Ascending aorta (tissue), 2 donors: ENCODE results near the gene KCNK3. TPM values are rescaled to one million over a fixed set of nuclear protein-coding genes. Genes with fewer than 3 reads are reported as not detected.

Experiments
- DNase-seq, 2 donors: peaks; one replicate each; pipeline ENCODE4 v3.0.0-alpha.2; 2019; ENCODE audit warnings: low spot score in 2 of 2
- H3K27ac ChIP-seq, 2 donors: fragments of 200-600 bp; sonication (generic); one replicate each; pipeline ENCODE4 v1.5.1; 2016 to 2017; ENCODE audit warnings: mild to moderate bottlenecking in 1 of 2
- H3K27me3 ChIP-seq: fragments of 200-600 bp; sonication (generic); one replicate; pipeline ENCODE4 v1.5.1; 2017
- H3K36me3 ChIP-seq, 2 donors: fragments of 200-600 bp; sonication (generic); one replicate each; pipeline ENCODE4 v1.5.1; 2016
- H3K4me1 ChIP-seq, 2 donors: fragments of 200-600 bp; sonication (generic); one replicate each; pipeline ENCODE4 v1.5.1; 2016 to 2017; ENCODE audit warnings: mild to moderate bottlenecking in 1 of 2
- H3K4me3 ChIP-seq, 2 donors: fragments of 200-600 bp; sonication (generic); one replicate each; pipeline ENCODE4 v1.5.1; 2016 to 2017; ENCODE audit warnings: mild to moderate bottlenecking in 1 of 2
- H3K9me3 ChIP-seq, 2 donors: fragments of 200-600 bp; sonication (generic); one replicate each; pipeline ENCODE4 v1.5.1; 2016
- CTCF ChIP-seq, 3 experiments: fragments of 200-600 bp in 2 of 3; fragments of 450-650 bp in 1 of 3; sonication (generic) in 2 of 3; IDR thresholded peaks; one replicate each; pipeline ENCODE4 v1.5.1; 2016 to 2019; ENCODE audit warnings: antibody characterized with exemption in 3 of 3, mild to moderate bottlenecking in 1 of 3, moderate library complexity in 1 of 3
- intact Hi-C: fragments of 100-400 bp; cut with DNase I; formaldehyde crosslinking; loops from one replicate; pipeline ENCODE4 v1.15.1; 2023
- total RNA-seq: library from RNA; depleted of rRNA; stranded (reverse); fragments of >200 nt; gene quantifications from one replicate; pipeline ENCODE4 v1.1.0, GENCODE V29; 2016

KCNK3 gene
- total RNA-seq, 1 donor from 2014 or later: 7.2 TPM

- peak overlapping the region; percentile 79 to 81 for H3K27ac ChIP-seq
- H3K4me3 ChIP-seq: no peak overlapping the region
- H3K27me3 ChIP-seq: no peaks in the 10 kb centered on the region
- H3K9me3 ChIP-seq: no peaks in the 10 kb centered on the region
- H3K4me1 ChIP-seq: peaks cover 27 to 38% of the 10 kb centered on the region in 2 donors
- intact Hi-C loops: loop anchor here (1.0 to 10.0 kb wide), 5 partner anchors 32 to 1750 kb away; partner anchors contain the start of genes DNAJC27, EFR3B and KCNK3
- no peaks in the 10 kb centered on the region for H3K36me3 ChIP-seq
- TF ChIP-seq CTCF (IDR thresholded peaks at IDR 0.05): no peak
- no peak for DNase-seq
These were observed 32.4 kb downstream of the KCNK3 start for GRCh38 chr2:26724784-26725520.

GRCh38 chr2:26725521-26725820, 32.9 kb downstream of the KCNK3 start:
- Histone ChIP-seq H3K4me3 (no peak overlapping the region), H3K27ac (peak overlapping the region; percentile 79 to 81), H3K36me3 (no peaks in the 10 kb centered on the region), H3K4me1 (peaks cover 25 to 33% of the 10 kb centered on the region in 2 donors), H3K27me3 (no peaks in the 10 kb centered on the region), H3K9me3 (no peaks in the 10 kb centered on the region)
- intact Hi-C loops: loop anchor here (2.0 to 10.0 kb wide), 2 partner anchors 31 to 1751 kb away; partner anchors contain the start of gene DNAJC27
- TF ChIP-seq CTCF (IDR thresholded peaks at IDR 0.05): no peak
- no peak for DNase-seq

GRCh38 chr2:26726228-26726627, 33.7 kb downstream of the KCNK3 start:
- Histone ChIP-seq H3K4me1 (peaks cover 18 to 25% of the 10 kb centered on the region in 2 donors), H3K4me3 (no peak overlapping the region), H3K27me3 (no peaks in the 10 kb centered on the region), H3K27ac (no peak overlapping the region), H3K9me3 (no peaks in the 10 kb centered on the region), H3K36me3 (no peaks in the 10 kb centered on the region)
- DNase-seq: no peak
- intact Hi-C loops: loop anchor here (10.0 kb wide), 1 partner anchor 1751 kb away; the partner anchor contains the start of gene DNAJC27
- TF ChIP-seq CTCF (IDR thresholded peaks at IDR 0.05): no peak

- no peaks in the 10 kb centered on the region for H3K27me3 ChIP-seq
- no peak for DNase-seq
- no peak for TF ChIP-seq CTCF (IDR thresholded peaks at IDR 0.05)
- H3K4me3 ChIP-seq: no peak overlapping the region
- H3K36me3 ChIP-seq: no peaks in the 10 kb centered on the region
- H3K4me1 ChIP-seq: peaks cover 14 to 19% of the 10 kb centered on the region in 2 donors
- intact Hi-C loops: loop anchor here (10.0 kb wide), 1 partner anchor 1753 kb away; the partner anchor contains the start of gene DNAJC27
- H3K9me3 ChIP-seq: no peaks in the 10 kb centered on the region
- no peak overlapping the region for H3K27ac ChIP-seq
These were observed 35.4 kb downstream of the KCNK3 start for GRCh38 chr2:26727641-26728561.

GRCh38 chr2:26729311-26729710, 36.8 kb downstream of the KCNK3 start:
- DNase-seq: no peak
- intact Hi-C loops: loop anchor here (10.0 kb wide), 1 partner anchor 1755 kb away; the partner anchor contains the start of gene DNAJC27
- no peaks in the 10 kb centered on the region for H3K9me3 ChIP-seq
- no peak overlapping the region for H3K27ac ChIP-seq
- no peak for TF ChIP-seq CTCF (IDR thresholded peaks at IDR 0.05)
- H3K4me1 ChIP-seq: peaks cover 5 to 8% of the 10 kb centered on the region in 2 donors
- H3K27me3 ChIP-seq: no peaks in the 10 kb centered on the region
- H3K4me3 ChIP-seq: no peak overlapping the region
- no peaks in the 10 kb centered on the region for H3K36me3 ChIP-seq
